Subcutaneous abdominal adipose tissue (tissue), 5 donors: ENCODE results near the gene RBM33.

ENCODE experiments used
- H3K27ac ChIP-seq: one replicate; pipeline ENCODE4 v1.7.0; 2013; ENCODE audit warnings: low read depth, mild to moderate bottlenecking, inconsistent platforms, low read length, moderate library complexity
- H3K27me3 ChIP-seq, 5 donors: one replicate each; pipeline ENCODE4 v1.7.0; 2013; ENCODE audit warnings: low read length in 5 of 5, inconsistent platforms in 1 of 5; ENCODE audit not compliant: control insufficient read depth in 5 of 5, insufficient read depth in 4 of 5
- H3K36me3 ChIP-seq, 5 donors: one replicate each; pipeline ENCODE4 v1.7.0; 2013; ENCODE audit warnings: low read length in 5 of 5; ENCODE audit not compliant: control insufficient read depth in 5 of 5, insufficient read depth in 5 of 5
- H3K4me1 ChIP-seq, 5 donors: one replicate each; pipeline ENCODE4 v1.7.0; 2013; ENCODE audit warnings: low read length in 5 of 5, mild to moderate bottlenecking in 3 of 5, moderate library complexity in 1 of 5; ENCODE audit not compliant: control insufficient read depth in 5 of 5, insufficient read depth in 5 of 5
- H3K4me3 ChIP-seq, 5 donors: one replicate each; pipeline ENCODE4 v1.7.0; 2013; ENCODE audit warnings: low read length in 5 of 5, low read depth in 1 of 5
- H3K9ac ChIP-seq, 5 donors: one replicate each; pipeline ENCODE4 v1.7.0; 2013; ENCODE audit warnings: low read length in 5 of 5, mild to moderate bottlenecking in 4 of 5, moderate library complexity in 3 of 5
- H3K9me3 ChIP-seq, 5 donors: one replicate each; pipeline ENCODE4 v1.7.0; 2013; ENCODE audit warnings: low read length in 5 of 5; ENCODE audit not compliant: control insufficient read depth in 5 of 5
- donor health status: healthy.
- donor health status: healthy.
- donor health status: healthy.
- donor health status: healthy.
- donor health status: healthy.

RBM33 gene

DNA sequence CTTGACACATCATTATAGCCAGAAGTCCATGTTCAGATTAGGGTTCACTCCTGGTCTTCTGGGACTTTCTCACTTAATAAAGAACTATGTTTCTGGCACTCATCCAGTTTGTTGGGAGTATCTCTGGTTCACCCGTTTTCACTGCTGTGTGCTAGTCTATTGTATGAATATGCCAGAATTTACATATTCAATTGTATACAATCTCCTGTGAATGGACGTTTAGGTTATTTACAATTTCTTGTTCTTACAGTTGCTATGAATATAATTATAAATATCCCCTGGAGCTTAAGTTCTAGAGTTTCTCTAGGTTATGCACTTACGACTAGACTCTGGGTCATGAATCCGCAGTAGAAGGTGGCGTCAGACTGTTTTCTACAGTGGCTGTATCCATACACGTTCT, 20.0 kb upstream of the RBM33 start:
- no peaks in the 10 kb centered on the region for H3K36me3 ChIP-seq
- H3K4me3 ChIP-seq: no peak overlapping the region
- H3K27ac ChIP-seq: no peak overlapping the region
- no peaks in the 10 kb centered on the region for H3K27me3 ChIP-seq
- H3K4me1 ChIP-seq: no peaks in the 10 kb centered on the region
- H3K9ac ChIP-seq: no peak overlapping the region
- peaks cover 4 to 14% (median 8%) of the 10 kb centered on the region in 5 donors for H3K9me3 ChIP-seq

DNA sequence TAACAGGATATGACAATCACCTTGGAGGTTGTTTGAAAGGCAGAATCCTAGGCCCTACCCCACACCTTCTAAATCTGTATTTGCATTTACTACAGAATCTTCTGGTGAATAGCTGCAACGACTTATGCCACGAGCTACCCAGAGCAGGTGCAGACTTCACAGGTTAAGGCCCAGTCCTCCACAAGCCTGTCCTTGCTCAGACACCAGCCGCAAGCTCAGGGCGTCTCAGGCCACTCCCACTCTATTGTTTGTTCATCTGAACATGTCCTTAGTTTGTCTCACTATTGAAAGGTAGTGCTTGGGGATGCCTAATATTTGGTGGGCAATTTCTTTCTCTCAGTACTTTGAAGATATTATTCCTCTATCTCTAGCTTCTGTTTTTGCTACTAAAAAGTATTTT, 18.9 kb upstream of the RBM33 start:
- peaks cover 4 to 20% (median 16%) of the 10 kb centered on the region in 5 donors for H3K9me3 ChIP-seq
- no peak overlapping the region for H3K27ac ChIP-seq
- H3K36me3 ChIP-seq: no peaks in the 10 kb centered on the region
- H3K4me1 ChIP-seq: no peaks in the 10 kb centered on the region
- no peak overlapping the region for H3K9ac ChIP-seq
- H3K4me3 ChIP-seq: no peak overlapping the region
- no peaks in the 10 kb centered on the region for H3K27me3 ChIP-seq

DNA sequence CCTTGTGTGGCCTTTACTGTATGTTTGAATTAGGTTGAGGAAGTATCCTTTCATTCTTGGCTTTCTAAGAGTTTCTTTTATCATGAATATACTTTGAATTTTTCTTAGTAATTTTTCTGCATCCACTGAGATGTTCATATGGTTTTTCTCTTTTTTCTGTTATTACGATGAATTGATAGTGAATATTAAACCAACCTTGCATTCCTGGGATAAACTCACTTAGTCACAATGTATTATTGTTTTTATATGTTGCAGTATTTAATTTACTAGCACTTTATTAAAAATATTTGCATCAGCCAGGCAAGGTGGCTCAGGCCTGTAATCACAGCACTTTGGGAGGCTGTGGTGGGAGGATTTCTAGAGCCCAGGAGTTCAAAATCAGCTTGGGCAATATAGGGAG, 15.3 kb upstream of the RBM33 start:
- H3K27me3 ChIP-seq: no peaks in the 10 kb centered on the region
- no peak overlapping the region for H3K27ac ChIP-seq
- no peaks in the 10 kb centered on the region for H3K4me1 ChIP-seq
- H3K9ac ChIP-seq: no peak overlapping the region
- H3K36me3 ChIP-seq: no peaks in the 10 kb centered on the region
- H3K4me3 ChIP-seq: no peak overlapping the region
- peaks cover 4 to 30% (median 16%) of the 10 kb centered on the region in 5 donors for H3K9me3 ChIP-seq

DNA sequence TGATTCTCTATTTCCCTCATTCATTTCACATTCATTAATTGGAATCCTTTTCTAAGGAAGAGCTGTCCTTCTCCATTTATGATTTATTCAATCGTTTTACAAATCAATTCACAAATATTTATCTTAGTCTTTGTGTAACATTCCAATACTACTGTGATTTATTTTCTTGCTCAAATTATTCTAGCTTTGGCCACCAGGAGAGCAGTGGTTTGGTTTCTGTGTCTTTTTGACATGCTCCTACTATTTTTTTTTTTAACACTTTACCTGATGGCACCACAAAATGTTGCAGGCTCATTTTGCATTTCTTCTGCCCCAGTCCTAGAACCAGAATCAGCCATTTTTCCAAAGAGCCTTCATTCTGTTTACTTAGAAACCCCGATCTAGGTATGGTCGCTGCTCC, 13.3 kb upstream of the RBM33 start:
- H3K4me1 ChIP-seq: no peaks in the 10 kb centered on the region
- peaks cover 0 to 29% (median 16%) of the 10 kb centered on the region in 5 donors for H3K9me3 ChIP-seq
- H3K27ac ChIP-seq: no peak overlapping the region
- H3K9ac ChIP-seq: no peak overlapping the region
- H3K27me3 ChIP-seq: no peaks in the 10 kb centered on the region
- H3K4me3 ChIP-seq: no peak overlapping the region
- no peaks in the 10 kb centered on the region for H3K36me3 ChIP-seq

GRCh38 chr7:155635817-155636216, 8.6 kb upstream of the RBM33 start:
- no peak overlapping the region for H3K9ac ChIP-seq
- no peak overlapping the region for H3K27ac ChIP-seq
- H3K4me1 ChIP-seq: no peaks in the 10 kb centered on the region
- no peaks in the 10 kb centered on the region for H3K27me3 ChIP-seq
- peaks cover 0 to 17% (median 0%) of the 10 kb centered on the region in 5 donors for H3K9me3 ChIP-seq
- H3K4me3 ChIP-seq: no peak overlapping the region
- peaks cover 0 to 4% (median 0%) of the 10 kb centered on the region in 5 donors for H3K36me3 ChIP-seq

GRCh38 chr7:155637155-155637554, 7.3 kb upstream of the RBM33 start:
- Histone ChIP-seq H3K4me3 (no peak overlapping the region), H3K27ac (no peak overlapping the region), H3K9me3 (peaks cover 0 to 8% (median 0%) of the 10 kb centered on the region in 5 donors), H3K27me3 (no peaks in the 10 kb centered on the region), H3K4me1 (no peaks in the 10 kb centered on the region), H3K9ac (no peak overlapping the region), H3K36me3 (peaks cover 0 to 4% (median 3%) of the 10 kb centered on the region in 5 donors)

DNA sequence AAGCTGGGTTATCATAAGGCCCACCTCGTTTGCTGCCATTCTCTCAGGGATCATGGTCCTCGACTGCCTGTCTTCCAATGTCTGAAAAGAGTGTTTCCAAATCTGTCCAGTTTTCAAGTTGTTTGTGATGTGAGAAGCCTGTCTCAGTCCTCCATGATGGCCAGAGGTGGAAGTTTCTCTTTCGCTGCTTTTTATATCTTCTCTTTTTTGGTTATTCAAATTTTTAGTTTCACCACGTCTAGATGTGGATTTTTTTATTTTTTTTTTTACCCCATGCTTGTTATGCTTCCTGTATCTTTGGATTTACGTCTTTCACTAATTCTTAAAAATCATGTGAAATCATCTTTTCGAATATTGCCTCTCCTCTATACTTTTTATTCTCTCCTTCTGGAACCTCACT, 6.1 kb upstream of the RBM33 start:
- Histone ChIP-seq H3K36me3 (peaks cover 0 to 5% (median 3%) of the 10 kb centered on the region in 5 donors), H3K4me1 (peaks cover 0 to 2% (median 1%) of the 10 kb centered on the region in 5 donors), H3K4me3 (no peak overlapping the region), H3K9ac (no peak overlapping the region), H3K27me3 (no peaks in the 10 kb centered on the region), H3K27ac (no peak overlapping the region), H3K9me3 (peaks cover 0 to 8% (median 0%) of the 10 kb centered on the region in 5 donors)

GRCh38 chr7:155639958-155640520, 4.4 kb upstream of the RBM33 start:
- no peak overlapping the region for H3K27ac ChIP-seq
- peaks cover 0 to 4% (median 0%) of the 10 kb centered on the region in 5 donors for H3K9me3 ChIP-seq
- H3K27me3 ChIP-seq: no peaks in the 10 kb centered on the region
- peaks cover 0 to 9% (median 8%) of the 10 kb centered on the region in 5 donors for H3K4me1 ChIP-seq
- H3K36me3 ChIP-seq: peaks cover 0 to 5% (median 3%) of the 10 kb centered on the region in 5 donors
- H3K4me3 ChIP-seq: no peak overlapping the region
- no peak overlapping the region for H3K9ac ChIP-seq

GRCh38 chr7:155640629-155641028, 3.8 kb upstream of the RBM33 start:
- Histone ChIP-seq H3K9ac (no peak overlapping the region), H3K4me1 (peaks cover 0 to 15% (median 14%) of the 10 kb centered on the region in 5 donors), H3K36me3 (peaks cover 0 to 5% (median 3%) of the 10 kb centered on the region in 5 donors), H3K27ac (no peak overlapping the region), H3K9me3 (peaks cover 0 to 4% (median 0%) of the 10 kb centered on the region in 5 donors), H3K27me3 (no peaks in the 10 kb centered on the region), H3K4me3 (no peak overlapping the region)

DNA sequence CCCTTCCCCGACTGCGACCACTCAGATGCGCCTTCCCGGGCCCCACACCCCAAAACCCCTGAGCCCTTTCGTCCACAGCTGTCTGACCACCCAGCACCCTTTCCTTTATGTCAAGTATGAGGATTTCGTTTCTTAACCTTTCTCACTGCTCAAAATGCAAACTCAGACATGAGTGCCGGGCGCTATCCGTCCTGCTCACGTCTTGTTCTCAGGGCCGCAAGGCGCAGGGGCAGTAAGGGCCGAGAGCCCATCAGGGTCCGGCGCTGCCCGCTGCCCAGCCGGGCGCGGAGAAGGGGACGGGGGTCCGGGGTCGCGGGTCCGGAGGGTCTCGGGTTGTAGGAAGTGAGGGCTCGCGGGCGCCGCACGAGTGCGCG, 670 bp upstream of the RBM33 start:
- peaks cover 5 to 28% (median 25%) of the 10 kb centered on the region in 5 donors for H3K4me1 ChIP-seq
- H3K36me3 ChIP-seq: peaks cover 3 to 11% (median 6%) of the 10 kb centered on the region in 5 donors
- peaks cover 1 to 9% (median 7%) of the 10 kb centered on the region in 5 donors for H3K9me3 ChIP-seq
- H3K27me3 ChIP-seq: no peaks in the 10 kb centered on the region
- peak overlapping the region; percentile 91 to 100 (median 99) for H3K4me3 ChIP-seq
- peak overlapping the region; percentile 84 for H3K27ac ChIP-seq
- H3K9ac ChIP-seq: peak overlapping the region; percentile 39 to 99 (median 98)
